GM23338 (cell line): ENCODE results near the gene DYRK1A. TPM values are rescaled to one million over a fixed set of nuclear protein-coding genes. Genes with fewer than 3 reads are reported as not detected.

ENCODE experiments used
- EZH2phosphoT487 ChIP-seq: fragments of 200-600 bp; sonication (generic); IDR thresholded peaks from one replicate; pipeline ENCODE4 v1.8.1; 2018; ENCODE audit warnings: antibody characterized with exemption; ENCODE audit not compliant: unreplicated experiment
- JUNB ChIP-seq: IDR thresholded peaks from one replicate; pipeline ENCODE4 v1.6.1; 2016; ENCODE audit warnings: antibody characterized with exemption; ENCODE audit not compliant: unreplicated experiment
- NANOG ChIP-seq: IDR thresholded peaks from 2 replicates; pipeline ENCODE4 v1.6.1; 2016; ENCODE audit warnings: antibody characterized with exemption, borderline replicate concordance
- ZNF114 ChIP-seq: fragments of 250-450 bp; sonication (Bioruptor Pico); IDR thresholded peaks from 2 replicates; pipeline ENCODE4 v1.5.0; 2020; ENCODE audit warnings: mild to moderate bottlenecking, moderate library complexity
- ZNF331 ChIP-seq: fragments of 250-450 bp; sonication (Bioruptor Pico); IDR thresholded peaks from 2 replicates; pipeline ENCODE4 v1.5.0; 2020; ENCODE audit warnings: low read depth, mild to moderate bottlenecking, moderate library complexity
- polyA plus RNA-seq: library from polyadenylated mRNA; unstranded; fragments of >200 nt; fragmentation: Nextera tagmentation; extraction: Ambion mirVana; gene quantifications from 2 replicates; pipeline ENCODE4 v1.2.1, GENCODE V29; 2016
- total RNA-seq: library from RNA; depleted of rRNA; stranded (reverse); fragments of >200 nt; shearing (Covaris generic); gene quantifications from 2 replicates; pipeline ENCODE4 v1.2.3, GENCODE V29; 2014
- TF ChIP-seq, protein P1 (sequence below): fragments of 250-450 bp; sonication (Bioruptor Pico); IDR thresholded peaks from 2 replicates; pipeline ENCODE4 v1.5.0; 2020; ENCODE audit warnings: mild to moderate bottlenecking, moderate library complexity
- TF ChIP-seq, protein P2 (sequence below): IDR thresholded peaks from one replicate; pipeline ENCODE4 v1.6.1; 2018; ENCODE audit warnings: antibody characterized with exemption; ENCODE audit not compliant: unreplicated experiment
- TF ChIP-seq, protein P3 (sequence below), 2 experiments: fragments of 200-600 bp in 1 of 2; sonication (generic) in 1 of 2; conservative IDR thresholded peaks; 2 replicates each; pipeline versions ENCODE4 v1.5.1 to v1.6.1; 2016 to 2017; ENCODE audit warnings: antibody characterized with exemption in 2 of 2, low read depth in 2 of 2, mild to moderate bottlenecking in 2 of 2, moderate library complexity in 1 of 2

DYRK1A gene
- total and polyA plus RNA-seq, 2 experiments from 2014 or later, result 10.3 to 84.7 TPM

DNA sequence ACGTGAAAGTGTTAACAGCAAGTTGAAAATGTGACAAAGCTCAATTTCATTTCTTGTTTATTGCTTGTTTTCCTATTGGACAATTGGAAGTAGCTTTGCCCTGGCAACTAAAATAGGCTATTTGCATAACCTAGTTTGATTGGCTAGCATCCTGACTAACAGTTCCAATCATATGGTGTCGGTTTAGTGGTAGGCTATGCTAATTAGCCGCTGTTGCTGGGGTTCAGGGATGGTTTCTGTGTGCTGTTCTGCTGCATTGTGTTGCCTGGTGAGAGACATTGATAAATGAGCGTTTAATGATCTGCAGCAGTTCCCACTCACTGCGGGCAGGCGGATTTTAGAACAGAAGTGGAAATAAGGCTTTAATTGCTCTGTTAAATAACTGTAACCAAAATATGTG, 68.5 kb downstream of the DYRK1A start (continued):
- TF ChIP-seq, protein P1, sequence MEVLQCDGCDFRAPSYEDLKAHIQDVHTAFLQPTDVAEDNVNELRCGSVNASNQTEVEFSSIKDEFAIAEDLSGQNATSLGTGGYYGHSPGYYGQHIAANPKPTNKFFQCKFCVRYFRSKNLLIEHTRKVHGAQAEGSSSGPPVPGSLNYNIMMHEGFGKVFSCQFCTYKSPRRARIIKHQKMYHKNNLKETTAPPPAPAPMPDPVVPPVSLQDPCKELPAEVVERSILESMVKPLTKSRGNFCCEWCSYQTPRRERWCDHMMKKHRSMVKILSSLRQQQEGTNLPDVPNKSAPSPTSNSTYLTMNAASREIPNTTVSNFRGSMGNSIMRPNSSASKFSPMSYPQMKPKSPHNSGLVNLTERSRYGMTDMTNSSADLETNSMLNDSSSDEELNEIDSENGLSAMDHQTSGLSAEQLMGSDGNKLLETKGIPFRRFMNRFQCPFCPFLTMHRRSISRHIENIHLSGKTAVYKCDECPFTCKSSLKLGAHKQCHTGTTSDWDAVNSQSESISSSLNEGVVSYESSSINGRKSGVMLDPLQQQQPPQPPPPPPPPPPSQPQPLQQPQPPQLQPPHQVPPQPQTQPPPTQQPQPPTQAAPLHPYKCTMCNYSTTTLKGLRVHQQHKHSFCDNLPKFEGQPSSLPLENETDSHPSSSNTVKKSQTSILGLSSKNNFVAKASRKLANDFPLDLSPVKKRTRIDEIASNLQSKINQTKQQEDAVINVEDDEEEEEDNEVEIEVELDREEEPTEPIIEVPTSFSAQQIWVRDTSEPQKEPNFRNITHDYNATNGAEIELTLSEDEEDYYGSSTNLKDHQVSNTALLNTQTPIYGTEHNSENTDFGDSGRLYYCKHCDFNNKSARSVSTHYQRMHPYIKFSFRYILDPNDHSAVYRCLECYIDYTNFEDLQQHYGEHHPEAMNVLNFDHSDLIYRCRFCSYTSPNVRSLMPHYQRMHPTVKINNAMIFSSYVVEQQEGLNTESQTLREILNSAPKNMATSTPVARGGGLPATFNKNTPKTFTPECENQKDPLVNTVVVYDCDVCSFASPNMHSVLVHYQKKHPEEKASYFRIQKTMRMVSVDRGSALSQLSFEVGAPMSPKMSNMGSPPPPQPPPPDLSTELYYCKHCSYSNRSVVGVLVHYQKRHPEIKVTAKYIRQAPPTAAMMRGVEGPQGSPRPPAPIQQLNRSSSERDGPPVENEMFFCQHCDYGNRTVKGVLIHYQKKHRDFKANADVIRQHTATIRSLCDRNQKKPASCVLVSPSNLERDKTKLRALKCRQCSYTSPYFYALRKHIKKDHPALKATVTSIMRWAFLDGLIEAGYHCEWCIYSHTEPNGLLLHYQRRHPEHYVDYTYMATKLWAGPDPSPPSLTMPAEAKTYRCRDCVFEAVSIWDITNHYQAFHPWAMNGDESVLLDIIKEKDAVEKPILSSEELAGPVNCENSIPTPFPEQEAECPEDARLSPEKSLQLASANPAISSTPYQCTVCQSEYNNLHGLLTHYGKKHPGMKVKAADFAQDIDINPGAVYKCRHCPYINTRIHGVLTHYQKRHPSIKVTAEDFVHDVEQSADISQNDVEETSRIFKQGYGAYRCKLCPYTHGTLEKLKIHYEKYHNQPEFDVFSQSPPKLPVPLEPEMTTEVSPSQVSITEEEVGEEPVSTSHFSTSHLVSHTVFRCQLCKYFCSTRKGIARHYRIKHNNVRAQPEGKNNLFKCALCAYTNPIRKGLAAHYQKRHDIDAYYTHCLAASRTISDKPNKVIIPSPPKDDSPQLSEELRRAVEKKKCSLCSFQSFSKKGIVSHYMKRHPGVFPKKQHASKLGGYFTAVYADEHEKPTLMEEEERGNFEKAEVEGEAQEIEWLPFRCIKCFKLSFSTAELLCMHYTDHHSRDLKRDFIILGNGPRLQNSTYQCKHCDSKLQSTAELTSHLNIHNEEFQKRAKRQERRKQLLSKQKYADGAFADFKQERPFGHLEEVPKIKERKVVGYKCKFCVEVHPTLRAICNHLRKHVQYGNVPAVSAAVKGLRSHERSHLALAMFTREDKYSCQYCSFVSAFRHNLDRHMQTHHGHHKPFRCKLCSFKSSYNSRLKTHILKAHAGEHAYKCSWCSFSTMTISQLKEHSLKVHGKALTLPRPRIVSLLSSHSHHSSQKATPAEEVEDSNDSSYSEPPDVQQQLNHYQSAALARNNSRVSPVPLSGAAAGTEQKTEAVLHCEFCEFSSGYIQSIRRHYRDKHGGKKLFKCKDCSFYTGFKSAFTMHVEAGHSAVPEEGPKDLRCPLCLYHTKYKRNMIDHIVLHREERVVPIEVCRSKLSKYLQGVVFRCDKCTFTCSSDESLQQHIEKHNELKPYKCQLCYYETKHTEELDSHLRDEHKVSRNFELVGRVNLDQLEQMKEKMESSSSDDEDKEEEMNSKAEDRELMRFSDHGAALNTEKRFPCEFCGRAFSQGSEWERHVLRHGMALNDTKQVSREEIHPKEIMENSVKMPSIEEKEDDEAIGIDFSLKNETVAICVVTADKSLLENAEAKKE, result no peak
- TF ChIP-seq NANOG (no peak), JUNB (no peak), EZH2phosphoT487 (no peak), ZNF331 (CRISPR knock-in tag) (no peak), ZNF114 (no peak)
- TF ChIP-seq, protein P2, sequence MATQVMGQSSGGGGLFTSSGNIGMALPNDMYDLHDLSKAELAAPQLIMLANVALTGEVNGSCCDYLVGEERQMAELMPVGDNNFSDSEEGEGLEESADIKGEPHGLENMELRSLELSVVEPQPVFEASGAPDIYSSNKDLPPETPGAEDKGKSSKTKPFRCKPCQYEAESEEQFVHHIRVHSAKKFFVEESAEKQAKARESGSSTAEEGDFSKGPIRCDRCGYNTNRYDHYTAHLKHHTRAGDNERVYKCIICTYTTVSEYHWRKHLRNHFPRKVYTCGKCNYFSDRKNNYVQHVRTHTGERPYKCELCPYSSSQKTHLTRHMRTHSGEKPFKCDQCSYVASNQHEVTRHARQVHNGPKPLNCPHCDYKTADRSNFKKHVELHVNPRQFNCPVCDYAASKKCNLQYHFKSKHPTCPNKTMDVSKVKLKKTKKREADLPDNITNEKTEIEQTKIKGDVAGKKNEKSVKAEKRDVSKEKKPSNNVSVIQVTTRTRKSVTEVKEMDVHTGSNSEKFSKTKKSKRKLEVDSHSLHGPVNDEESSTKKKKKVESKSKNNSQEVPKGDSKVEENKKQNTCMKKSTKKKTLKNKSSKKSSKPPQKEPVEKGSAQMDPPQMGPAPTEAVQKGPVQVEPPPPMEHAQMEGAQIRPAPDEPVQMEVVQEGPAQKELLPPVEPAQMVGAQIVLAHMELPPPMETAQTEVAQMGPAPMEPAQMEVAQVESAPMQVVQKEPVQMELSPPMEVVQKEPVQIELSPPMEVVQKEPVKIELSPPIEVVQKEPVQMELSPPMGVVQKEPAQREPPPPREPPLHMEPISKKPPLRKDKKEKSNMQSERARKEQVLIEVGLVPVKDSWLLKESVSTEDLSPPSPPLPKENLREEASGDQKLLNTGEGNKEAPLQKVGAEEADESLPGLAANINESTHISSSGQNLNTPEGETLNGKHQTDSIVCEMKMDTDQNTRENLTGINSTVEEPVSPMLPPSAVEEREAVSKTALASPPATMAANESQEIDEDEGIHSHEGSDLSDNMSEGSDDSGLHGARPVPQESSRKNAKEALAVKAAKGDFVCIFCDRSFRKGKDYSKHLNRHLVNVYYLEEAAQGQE, result no peak
- TF ChIP-seq, protein P3, sequence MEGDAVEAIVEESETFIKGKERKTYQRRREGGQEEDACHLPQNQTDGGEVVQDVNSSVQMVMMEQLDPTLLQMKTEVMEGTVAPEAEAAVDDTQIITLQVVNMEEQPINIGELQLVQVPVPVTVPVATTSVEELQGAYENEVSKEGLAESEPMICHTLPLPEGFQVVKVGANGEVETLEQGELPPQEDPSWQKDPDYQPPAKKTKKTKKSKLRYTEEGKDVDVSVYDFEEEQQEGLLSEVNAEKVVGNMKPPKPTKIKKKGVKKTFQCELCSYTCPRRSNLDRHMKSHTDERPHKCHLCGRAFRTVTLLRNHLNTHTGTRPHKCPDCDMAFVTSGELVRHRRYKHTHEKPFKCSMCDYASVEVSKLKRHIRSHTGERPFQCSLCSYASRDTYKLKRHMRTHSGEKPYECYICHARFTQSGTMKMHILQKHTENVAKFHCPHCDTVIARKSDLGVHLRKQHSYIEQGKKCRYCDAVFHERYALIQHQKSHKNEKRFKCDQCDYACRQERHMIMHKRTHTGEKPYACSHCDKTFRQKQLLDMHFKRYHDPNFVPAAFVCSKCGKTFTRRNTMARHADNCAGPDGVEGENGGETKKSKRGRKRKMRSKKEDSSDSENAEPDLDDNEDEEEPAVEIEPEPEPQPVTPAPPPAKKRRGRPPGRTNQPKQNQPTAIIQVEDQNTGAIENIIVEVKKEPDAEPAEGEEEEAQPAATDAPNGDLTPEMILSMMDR (conservative IDR thresholded peaks at IDR 0.05; ENCODE audit: low read depth in 2 of 2), result no peak
